ENCODE measurements around the gene SLCO3A1. TPM values are rescaled to one million over a fixed set of nuclear protein-coding genes. Genes with fewer than 3 reads are reported as not detected.

Gene SLCO3A1
- total and polyA plus RNA-seq, 4 donors, result 1.6 to 3.6 (median 2.4) TPM

DNA sequence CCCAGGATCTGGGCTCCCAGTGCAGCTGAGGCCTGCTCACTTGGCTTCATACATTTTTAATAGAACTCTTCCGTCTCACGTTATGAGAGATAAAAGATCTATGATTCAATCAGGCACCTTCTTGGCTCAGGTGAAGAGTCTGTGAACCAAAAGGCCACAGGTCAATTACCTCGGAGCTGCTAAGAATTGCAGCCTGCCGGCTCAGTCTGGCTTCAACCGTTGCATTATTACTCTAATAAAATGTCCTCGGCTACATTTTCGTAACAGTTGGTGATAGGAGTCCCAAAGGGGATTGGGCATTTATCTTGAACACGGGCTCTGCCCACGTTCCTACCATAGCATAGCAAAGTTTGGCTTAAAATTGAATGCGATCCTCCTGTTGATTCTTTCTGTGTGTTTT, 176.3 kb downstream of the SLCO3A1 start:
- Histone ChIP-seq H3K9ac (ENCODE audit: low read depth in 1 of 2, low read length in 2 of 2) (no peak overlapping the region), H3K27ac (ENCODE audit: low read depth in 1 of 2, low read length in 2 of 2) (peak overlapping the region; percentile 25 to 27), H3K27me3 (ENCODE audit: control insufficient read depth in 4 of 4, insufficient read depth in 4 of 4, low read length in 3 of 4) (no peaks in the 10 kb centered on the region), H3K36me3 (ENCODE audit: control insufficient read depth in 4 of 4, insufficient read depth in 3 of 4, low read depth in 1 of 4, low read length in 3 of 4) (no peaks in the 10 kb centered on the region), H3K9me3 (ENCODE audit: control insufficient read depth in 4 of 4, low read length in 3 of 4) (no peaks in the 10 kb centered on the region), H3K4me3 (ENCODE audit: low read depth in 1 of 3, low read length in 3 of 3) (no peak overlapping the region), H3K4me1 (ENCODE audit: control insufficient read depth in 4 of 4, insufficient read depth in 4 of 4, low read length in 3 of 4) (no peaks in the 10 kb centered on the region)
- TF ChIP-seq SP1 (IDR thresholded peaks at IDR 0.05) (no peak), RXRA (IDR thresholded peaks at IDR 0.05) (no peak), FOXA2 (IDR thresholded peaks at IDR 0.05) (no peak), NR2F2 (IDR thresholded peaks at IDR 0.05) (no peak), HNF4A (conservative IDR thresholded peaks at IDR 0.05) (no peak), TAF1 (conservative IDR thresholded peaks at IDR 0.05) (no peak), HNF4G (IDR thresholded peaks at IDR 0.05) (no peak), EGR1 (IDR thresholded peaks at IDR 0.05; ENCODE audit: low read depth in 2 of 2) (no peak), RAD21 (IDR thresholded peaks at IDR 0.05) (no peak), FOXA1 (IDR thresholded peaks at IDR 0.05) (no peak), GABPA (IDR thresholded peaks at IDR 0.05 in 1 of 2, conservative IDR thresholded peaks at IDR 0.05 in 1 of 2) (no peak)
- TF ChIP-seq, protein P1, sequence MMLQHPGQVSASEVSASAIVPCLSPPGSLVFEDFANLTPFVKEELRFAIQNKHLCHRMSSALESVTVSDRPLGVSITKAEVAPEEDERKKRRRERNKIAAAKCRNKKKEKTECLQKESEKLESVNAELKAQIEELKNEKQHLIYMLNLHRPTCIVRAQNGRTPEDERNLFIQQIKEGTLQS (IDR thresholded peaks at IDR 0.05), result no peak
- TF ChIP-seq, protein P2, sequence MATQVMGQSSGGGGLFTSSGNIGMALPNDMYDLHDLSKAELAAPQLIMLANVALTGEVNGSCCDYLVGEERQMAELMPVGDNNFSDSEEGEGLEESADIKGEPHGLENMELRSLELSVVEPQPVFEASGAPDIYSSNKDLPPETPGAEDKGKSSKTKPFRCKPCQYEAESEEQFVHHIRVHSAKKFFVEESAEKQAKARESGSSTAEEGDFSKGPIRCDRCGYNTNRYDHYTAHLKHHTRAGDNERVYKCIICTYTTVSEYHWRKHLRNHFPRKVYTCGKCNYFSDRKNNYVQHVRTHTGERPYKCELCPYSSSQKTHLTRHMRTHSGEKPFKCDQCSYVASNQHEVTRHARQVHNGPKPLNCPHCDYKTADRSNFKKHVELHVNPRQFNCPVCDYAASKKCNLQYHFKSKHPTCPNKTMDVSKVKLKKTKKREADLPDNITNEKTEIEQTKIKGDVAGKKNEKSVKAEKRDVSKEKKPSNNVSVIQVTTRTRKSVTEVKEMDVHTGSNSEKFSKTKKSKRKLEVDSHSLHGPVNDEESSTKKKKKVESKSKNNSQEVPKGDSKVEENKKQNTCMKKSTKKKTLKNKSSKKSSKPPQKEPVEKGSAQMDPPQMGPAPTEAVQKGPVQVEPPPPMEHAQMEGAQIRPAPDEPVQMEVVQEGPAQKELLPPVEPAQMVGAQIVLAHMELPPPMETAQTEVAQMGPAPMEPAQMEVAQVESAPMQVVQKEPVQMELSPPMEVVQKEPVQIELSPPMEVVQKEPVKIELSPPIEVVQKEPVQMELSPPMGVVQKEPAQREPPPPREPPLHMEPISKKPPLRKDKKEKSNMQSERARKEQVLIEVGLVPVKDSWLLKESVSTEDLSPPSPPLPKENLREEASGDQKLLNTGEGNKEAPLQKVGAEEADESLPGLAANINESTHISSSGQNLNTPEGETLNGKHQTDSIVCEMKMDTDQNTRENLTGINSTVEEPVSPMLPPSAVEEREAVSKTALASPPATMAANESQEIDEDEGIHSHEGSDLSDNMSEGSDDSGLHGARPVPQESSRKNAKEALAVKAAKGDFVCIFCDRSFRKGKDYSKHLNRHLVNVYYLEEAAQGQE (IDR thresholded peaks at IDR 0.05), result no peak
- TF ChIP-seq, protein P3, sequence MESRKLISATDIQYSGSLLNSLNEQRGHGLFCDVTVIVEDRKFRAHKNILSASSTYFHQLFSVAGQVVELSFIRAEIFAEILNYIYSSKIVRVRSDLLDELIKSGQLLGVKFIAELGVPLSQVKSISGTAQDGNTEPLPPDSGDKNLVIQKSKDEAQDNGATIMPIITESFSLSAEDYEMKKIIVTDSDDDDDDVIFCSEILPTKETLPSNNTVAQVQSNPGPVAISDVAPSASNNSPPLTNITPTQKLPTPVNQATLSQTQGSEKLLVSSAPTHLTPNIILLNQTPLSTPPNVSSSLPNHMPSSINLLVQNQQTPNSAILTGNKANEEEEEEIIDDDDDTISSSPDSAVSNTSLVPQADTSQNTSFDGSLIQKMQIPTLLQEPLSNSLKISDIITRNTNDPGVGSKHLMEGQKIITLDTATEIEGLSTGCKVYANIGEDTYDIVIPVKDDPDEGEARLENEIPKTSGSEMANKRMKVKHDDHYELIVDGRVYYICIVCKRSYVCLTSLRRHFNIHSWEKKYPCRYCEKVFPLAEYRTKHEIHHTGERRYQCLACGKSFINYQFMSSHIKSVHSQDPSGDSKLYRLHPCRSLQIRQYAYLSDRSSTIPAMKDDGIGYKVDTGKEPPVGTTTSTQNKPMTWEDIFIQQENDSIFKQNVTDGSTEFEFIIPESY (IDR thresholded peaks at IDR 0.05), result no peak
- DNase-seq (ENCODE audit: low spot score), result no peak
- WGBS, result 76% methylated on average over 10 of the region's 10 CpGs

DNA sequence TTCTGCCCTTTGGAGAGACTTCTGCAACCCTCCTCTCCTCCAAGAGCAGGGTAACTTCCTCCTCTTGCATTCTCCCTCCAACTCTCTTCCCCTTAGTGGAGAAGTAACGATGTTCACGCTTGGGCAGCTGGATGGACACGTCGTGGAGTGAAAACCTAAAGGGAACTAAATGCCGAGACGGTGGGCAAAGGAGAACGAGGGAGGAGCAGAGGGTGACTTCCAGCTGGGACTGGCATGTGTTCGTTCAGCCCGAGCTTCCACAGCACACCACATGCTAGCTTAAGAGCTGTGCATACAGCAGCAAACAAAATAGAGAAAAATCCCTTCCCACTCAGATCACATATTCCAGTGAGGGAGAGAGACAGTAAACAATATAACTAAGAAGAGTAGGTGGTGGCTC, 179.8 kb downstream of the SLCO3A1 start:
- DNase-seq (ENCODE audit: low spot score), result no peak
- WGBS, result 50% methylated on average over 9 of the region's 9 CpGs
- Histone ChIP-seq H3K9ac (ENCODE audit: low read depth in 1 of 2, low read length in 2 of 2) (no peak overlapping the region), H3K4me3 (ENCODE audit: low read depth in 1 of 3, low read length in 3 of 3) (no peak overlapping the region), H3K9me3 (ENCODE audit: control insufficient read depth in 4 of 4, low read length in 3 of 4) (no peaks in the 10 kb centered on the region), H3K4me1 (ENCODE audit: control insufficient read depth in 4 of 4, insufficient read depth in 4 of 4, low read length in 3 of 4) (no peaks in the 10 kb centered on the region), H3K27me3 (ENCODE audit: control insufficient read depth in 4 of 4, insufficient read depth in 4 of 4, low read length in 3 of 4) (no peaks in the 10 kb centered on the region), H3K27ac (ENCODE audit: low read depth in 1 of 2, low read length in 2 of 2) (no peak overlapping the region), H3K36me3 (ENCODE audit: control insufficient read depth in 4 of 4, insufficient read depth in 3 of 4, low read depth in 1 of 4, low read length in 3 of 4) (no peaks in the 10 kb centered on the region)
- TF ChIP-seq NR2F2 (IDR thresholded peaks at IDR 0.05) (no peak), FOXA1 (IDR thresholded peaks at IDR 0.05) (no peak), SP1 (IDR thresholded peaks at IDR 0.05) (no peak)
- TF ChIP-seq, protein P2 (IDR thresholded peaks at IDR 0.05), result no peak
